HG02840 (cell line): ENCODE results near the gene CAV1.
"Not testable (repeated sequence)": the region's sequence is repeated elsewhere in the genome, so short reads cannot be mapped to it uniquely, and the experiment has no call there.

Experiments used
- ATAC-seq: cut with Tn5 transposase; IDR thresholded peaks from one replicate; pipeline ENCODE4 v1.9.1; 2021; ENCODE audit warnings: mild to moderate bottlenecking, moderate library complexity, moderate number of reproducible peaks; ENCODE audit not compliant: unreplicated experiment, low FRiP score

CAV1 gene

GRCh38 chr7:116524609-116525297 lies at the start of gene CAV1:
Gene CAV1, plus strand, starts transcription at chr7:116525036. Its CDS starts 27 bp downstream, at chr7:116525063.
- no peak for ATAC-seq

GRCh38 chr7:116477625-116478024 lies 47.2 kb upstream of the CAV1 start:
- ATAC-seq, result no peak

GRCh38 chr7:116478834-116479233 lies 46.0 kb upstream of the CAV1 start:
- no peak for ATAC-seq

- no peak for ATAC-seq
Measured at GRCh38 chr7:116483271-116483942, 41.4 kb upstream of the CAV1 start.

GRCh38 chr7:116484389-116484788 lies 40.4 kb upstream of the CAV1 start:
- ATAC-seq, result not testable (repeated sequence)

- no peak for ATAC-seq
Measured at GRCh38 chr7:116487907-116488521, 36.8 kb upstream of the CAV1 start.

- ATAC-seq, result no peak
Measured at GRCh38 chr7:116490351-116490750, 34.5 kb upstream of the CAV1 start.

GRCh38 chr7:116491887-116492653 lies 32.8 kb upstream of the CAV1 start:
- ATAC-seq, result no peak

GRCh38 chr7:116492654-116493109 lies 32.2 kb upstream of the CAV1 start:
- no peak for ATAC-seq

- ATAC-seq, result no peak
Measured at GRCh38 chr7:116493449-116493848, 31.4 kb upstream of the CAV1 start.

- ATAC-seq, result no peak
Measured at GRCh38 chr7:116494472-116494871, 30.4 kb upstream of the CAV1 start.

GRCh38 chr7:116495736-116496135 lies 29.1 kb upstream of the CAV1 start:
- no peak for ATAC-seq

GRCh38 chr7:116496653-116497052 lies 28.2 kb upstream of the CAV1 start:
- no peak for ATAC-seq

- ATAC-seq, result no peak
Measured at GRCh38 chr7:116497708-116498107, 27.1 kb upstream of the CAV1 start.

GRCh38 chr7:116499168-116500077 lies 25.4 kb upstream of the CAV1 start, which contains the start of gene CAV2:
Gene CAV2, plus strand, starts transcription at chr7:116499738. Its CDS starts 44 bp downstream, at chr7:116499782.
- no peak for ATAC-seq

GRCh38 chr7:116500078-116500853 lies 24.6 kb upstream of the CAV1 start:
- no peak for ATAC-seq

- no peak for ATAC-seq
Measured at GRCh38 chr7:116501425-116502167, 23.2 kb upstream of the CAV1 start.
